ENCODE data around the gene ECI2. TPM values are rescaled to one million over a fixed set of nuclear protein-coding genes. Genes with fewer than 3 reads are reported as not detected.

The ECI2 gene
- polyA plus RNA-seq, 1 of the 3 experiments (the other 2 are of a cell fraction), result 45.1 TPM

DNA sequence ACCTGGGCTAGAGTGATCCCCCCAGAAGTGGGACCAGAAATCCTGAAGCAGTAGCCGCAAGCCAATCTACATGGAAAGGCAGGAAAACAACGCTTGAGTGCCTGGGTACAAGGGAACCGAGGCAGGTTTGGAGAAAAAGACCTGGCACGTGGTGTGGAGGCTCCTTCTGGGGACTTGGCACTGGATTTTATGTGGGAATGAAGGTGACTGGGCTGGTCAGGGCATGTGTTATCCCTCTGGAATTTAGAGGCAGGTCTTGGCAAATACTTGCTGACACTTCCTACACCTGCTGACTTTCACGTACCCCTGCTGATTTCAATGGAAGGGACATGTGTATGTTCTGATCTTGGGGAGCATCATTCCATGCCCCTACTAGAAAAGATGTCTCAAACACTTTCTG, 31.4 kb downstream of the ECI2 start:
- Histone ChIP-seq H3K27ac (ENCODE audit: low read depth in 2 of 2, low read length in 1 of 2) (no peak overlapping the region), H2AFZ (ENCODE audit: low read depth) (no peak overlapping the region), H3K9me3 (no peaks in the 10 kb centered on the region), H4K20me1 (ENCODE audit: insufficient read depth) (no peaks in the 10 kb centered on the region), H3K79me2 (ENCODE audit: insufficient read depth) (no peaks in the 10 kb centered on the region), H3K27me3 (ENCODE audit: insufficient read depth) (no peaks in the 10 kb centered on the region), H3K36me3 (replicated peaks in 1 of 2; ENCODE audit: control insufficient read depth in 1 of 2, insufficient read depth in 2 of 2, low read length in 1 of 2) (no peaks in the 10 kb centered on the region), H3K9ac (no peak overlapping the region), H3K4me1 (ENCODE audit: control insufficient read depth in 1 of 2, insufficient read depth in 2 of 2, low read depth in 1 of 2, low read length in 1 of 2) (peaks cover 0 to 2% of the 10 kb centered on the region in 2 experiments; a peak in 1 of 4 replicates), H3K4me3 (ENCODE audit: low read depth in 2 of 2, low read length in 1 of 2) (no peak overlapping the region), H3F3A (replicated peaks; ENCODE audit: insufficient read depth) (no peaks in the 10 kb centered on the region), H3K9me2 (no peaks in the 10 kb centered on the region), H3K4me2 (no peak overlapping the region)
- TF ChIP-seq ELF1 (IDR thresholded peaks at IDR 0.05) (no peak), TAF1 (IDR thresholded peaks at IDR 0.05; ENCODE audit: borderline replicate concordance, low read depth, low read length) (no peak), EP300 (IDR thresholded peaks at IDR 0.05; ENCODE audit: borderline replicate concordance in 1 of 2, low read depth in 1 of 2, low read length in 1 of 2) (no peak), NRF1 (IDR thresholded peaks at IDR 0.05; ENCODE audit: low read depth, low read length) (no peak), RFX5 (IDR thresholded peaks at IDR 0.05; ENCODE audit: low read length) (no peak), RXRA (IDR thresholded peaks at IDR 0.05; ENCODE audit: borderline replicate concordance, low read depth) (no peak), SIN3A (IDR thresholded peaks at IDR 0.05; ENCODE audit: borderline replicate concordance, low read depth, low read length) (no peak), YY1 (IDR thresholded peaks at IDR 0.05; ENCODE audit: low read depth) (no peak), MAX (IDR thresholded peaks at IDR 0.05; ENCODE audit: low read depth) (no peak), CHD2 (IDR thresholded peaks at IDR 0.05; ENCODE audit: low read length, partially characterized antibody) (no peak), MEF2A (IDR thresholded peaks at IDR 0.05; ENCODE audit: borderline replicate concordance, low read depth) (no peak), FOXM1 (IDR thresholded peaks at IDR 0.05; ENCODE audit: low read depth) (no peak), TEAD4 (IDR thresholded peaks at IDR 0.05; ENCODE audit: borderline replicate concordance, insufficient read depth) (no peak), USF2 (IDR thresholded peaks at IDR 0.05; ENCODE audit: borderline replicate concordance, low read depth, low read length) (no peak)
- TF ChIP-seq, protein P1, sequence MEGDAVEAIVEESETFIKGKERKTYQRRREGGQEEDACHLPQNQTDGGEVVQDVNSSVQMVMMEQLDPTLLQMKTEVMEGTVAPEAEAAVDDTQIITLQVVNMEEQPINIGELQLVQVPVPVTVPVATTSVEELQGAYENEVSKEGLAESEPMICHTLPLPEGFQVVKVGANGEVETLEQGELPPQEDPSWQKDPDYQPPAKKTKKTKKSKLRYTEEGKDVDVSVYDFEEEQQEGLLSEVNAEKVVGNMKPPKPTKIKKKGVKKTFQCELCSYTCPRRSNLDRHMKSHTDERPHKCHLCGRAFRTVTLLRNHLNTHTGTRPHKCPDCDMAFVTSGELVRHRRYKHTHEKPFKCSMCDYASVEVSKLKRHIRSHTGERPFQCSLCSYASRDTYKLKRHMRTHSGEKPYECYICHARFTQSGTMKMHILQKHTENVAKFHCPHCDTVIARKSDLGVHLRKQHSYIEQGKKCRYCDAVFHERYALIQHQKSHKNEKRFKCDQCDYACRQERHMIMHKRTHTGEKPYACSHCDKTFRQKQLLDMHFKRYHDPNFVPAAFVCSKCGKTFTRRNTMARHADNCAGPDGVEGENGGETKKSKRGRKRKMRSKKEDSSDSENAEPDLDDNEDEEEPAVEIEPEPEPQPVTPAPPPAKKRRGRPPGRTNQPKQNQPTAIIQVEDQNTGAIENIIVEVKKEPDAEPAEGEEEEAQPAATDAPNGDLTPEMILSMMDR (IDR thresholded peaks at IDR 0.05), result no peak
- TF ChIP-seq, protein P2, sequence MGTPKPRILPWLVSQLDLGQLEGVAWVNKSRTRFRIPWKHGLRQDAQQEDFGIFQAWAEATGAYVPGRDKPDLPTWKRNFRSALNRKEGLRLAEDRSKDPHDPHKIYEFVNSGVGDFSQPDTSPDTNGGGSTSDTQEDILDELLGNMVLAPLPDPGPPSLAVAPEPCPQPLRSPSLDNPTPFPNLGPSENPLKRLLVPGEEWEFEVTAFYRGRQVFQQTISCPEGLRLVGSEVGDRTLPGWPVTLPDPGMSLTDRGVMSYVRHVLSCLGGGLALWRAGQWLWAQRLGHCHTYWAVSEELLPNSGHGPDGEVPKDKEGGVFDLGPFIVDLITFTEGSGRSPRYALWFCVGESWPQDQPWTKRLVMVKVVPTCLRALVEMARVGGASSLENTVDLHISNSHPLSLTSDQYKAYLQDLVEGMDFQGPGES (IDR thresholded peaks at IDR 0.05; ENCODE audit: low read depth, low read length), result no peak
- TF ChIP-seq, protein P3, sequence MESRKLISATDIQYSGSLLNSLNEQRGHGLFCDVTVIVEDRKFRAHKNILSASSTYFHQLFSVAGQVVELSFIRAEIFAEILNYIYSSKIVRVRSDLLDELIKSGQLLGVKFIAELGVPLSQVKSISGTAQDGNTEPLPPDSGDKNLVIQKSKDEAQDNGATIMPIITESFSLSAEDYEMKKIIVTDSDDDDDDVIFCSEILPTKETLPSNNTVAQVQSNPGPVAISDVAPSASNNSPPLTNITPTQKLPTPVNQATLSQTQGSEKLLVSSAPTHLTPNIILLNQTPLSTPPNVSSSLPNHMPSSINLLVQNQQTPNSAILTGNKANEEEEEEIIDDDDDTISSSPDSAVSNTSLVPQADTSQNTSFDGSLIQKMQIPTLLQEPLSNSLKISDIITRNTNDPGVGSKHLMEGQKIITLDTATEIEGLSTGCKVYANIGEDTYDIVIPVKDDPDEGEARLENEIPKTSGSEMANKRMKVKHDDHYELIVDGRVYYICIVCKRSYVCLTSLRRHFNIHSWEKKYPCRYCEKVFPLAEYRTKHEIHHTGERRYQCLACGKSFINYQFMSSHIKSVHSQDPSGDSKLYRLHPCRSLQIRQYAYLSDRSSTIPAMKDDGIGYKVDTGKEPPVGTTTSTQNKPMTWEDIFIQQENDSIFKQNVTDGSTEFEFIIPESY (IDR thresholded peaks at IDR 0.05; ENCODE audit: borderline replicate concordance, low read depth), result no peak
- 89% methylated on average over 5 of the region's 5 CpGs for WGBS (ENCODE audit: low lambda C conversion rate)
- POLR2A ChIA-PET, result no interaction called here
- CTCF ChIA-PET, result no interaction called here
- DNase-seq, result no peak
